OCI-LY7 (cell line): ENCODE measurements around the gene ADCY1. TPM values are rescaled to one million over a fixed set of nuclear protein-coding genes. Genes with fewer than 3 reads are reported as not detected.

Source experiments
- BruUV-seq: library from RNA; stranded (reverse); fragments of 400-500 nt; replicated peaks from 2 replicates; lab custom pipeline; 2021; lab: Mats Ljungman, UMichigan
- CTCF ChIA-PET: fragments of 300-600 bp; sonication (Branson Sonifier 250); formaldehyde crosslinking; loops from one replicate; lab custom pipeline; 2022; ENCODE audit warnings: antibody characterized with exemption; ENCODE audit not compliant: unreplicated experiment; lab: Charles Lee
- POLR2A ChIA-PET: fragments of 300-600 bp; sonication (Branson Sonifier 250); formaldehyde crosslinking; loops from one replicate; lab custom pipeline; 2022; ENCODE audit warnings: antibody characterized with exemption; lab: Charles Lee
- DNase-seq: peaks from one replicate; pipeline ENCODE4 v3.0.0-alpha.2; 2015; ENCODE audit warnings: low spot score
- H2AFZ ChIP-seq: fragments of 200-600 bp; sonication (generic), shearing (Covaris generic); 2 replicates; pipeline ENCODE4 v1.6.1; 2014; ENCODE audit warnings: mild to moderate bottlenecking, antibody characterized with exemption, low read length, moderate library complexity
- H3K27ac ChIP-seq: fragments of 200-600 bp; sonication (generic); 2 replicates; pipeline ENCODE4 v1.5.1; 2014; ENCODE audit warnings: mixed run types, low read depth, mild to moderate bottlenecking, moderate library complexity, low read length, inconsistent platforms; ENCODE audit not compliant: poor library complexity, severe bottlenecking
- H3K36me3 ChIP-seq: fragments of 200-600 bp; sonication (generic); 2 replicates; pipeline ENCODE4 v1.6.1; 2014; ENCODE audit warnings: mild to moderate bottlenecking, antibody characterized with exemption, low read length, moderate library complexity, mixed read lengths; ENCODE audit not compliant: insufficient read depth
- H3K4me1 ChIP-seq: fragments of 200-600 bp; sonication (generic); 2 replicates; pipeline ENCODE4 v1.5.1; 2014; ENCODE audit warnings: mild to moderate bottlenecking, low read length; ENCODE audit not compliant: insufficient read depth, poor library complexity, severe bottlenecking
- H3K4me2 ChIP-seq: fragments of 200-600 bp; sonication (generic); 2 replicates; pipeline ENCODE4 v1.6.1; 2014; ENCODE audit warnings: mild to moderate bottlenecking, low read length
- H3K4me3 ChIP-seq: fragments of 200-600 bp; sonication (generic); 2 replicates; pipeline ENCODE4 v1.5.1; 2014; ENCODE audit warnings: mild to moderate bottlenecking, low read depth, low read length; ENCODE audit not compliant: poor library complexity, severe bottlenecking
- H3K79me2 ChIP-seq: fragments of 200-600 bp; sonication (generic); 2 replicates; pipeline ENCODE4 v1.6.1; 2016; ENCODE audit warnings: low read depth, mild to moderate bottlenecking, low read length, moderate library complexity, mixed read lengths; ENCODE audit not compliant: insufficient read depth
- H3K9me2 ChIP-seq: fragments of 200-600 bp; sonication (generic); 2 replicates; pipeline ENCODE4 v1.6.1; 2016; ENCODE audit warnings: mild to moderate bottlenecking, low read length, mixed read lengths; ENCODE audit not compliant: insufficient read depth
- H3K9me3 ChIP-seq: fragments of 200-600 bp; sonication (generic); 2 replicates; pipeline ENCODE4 v1.6.1; 2014; ENCODE audit warnings: mild to moderate bottlenecking, mixed run types, low read length, mixed read lengths
- H4K20me1 ChIP-seq: fragments of 200-600 bp; sonication (generic); 2 replicates; pipeline ENCODE4 v1.6.1; 2014; ENCODE audit warnings: mild to moderate bottlenecking, antibody characterized with exemption, low read length, moderate library complexity, mixed read lengths; ENCODE audit not compliant: insufficient read depth
- CTCF ChIP-seq: fragments of 200-600 bp; sonication (generic); conservative IDR thresholded peaks from 2 replicates; pipeline ENCODE4 v1.5.1; 2014; ENCODE audit warnings: mild to moderate bottlenecking, antibody characterized with exemption, low read length, moderate library complexity, mixed read lengths
- EZH2phosphoT487 ChIP-seq: fragments of 200-600 bp; sonication (generic); IDR thresholded peaks from 2 replicates; pipeline ENCODE4 v1.6.1; 2018; ENCODE audit warnings: low read depth, borderline replicate concordance, mild to moderate bottlenecking, mixed run types, antibody characterized with exemption, low read length, moderate library complexity, mixed read lengths
- intact Hi-C: fragments of 100-400 bp; cut with micrococcal nuclease; formaldehyde crosslinking; loops from one replicate; pipeline ENCODE4 v1.10.0; 2022; ENCODE audit not compliant: unreplicated experiment
- total RNA-seq, 2 experiments: library from RNA; depleted of rRNA in 1 of 2; stranded (reverse); fragments of >200 nt in 1 of 2; shearing (Covaris generic) in 1 of 2; gene quantifications; 2 replicates each; pipeline ENCODE4 v1.2.3, GENCODE V29; 2014 to 2022

The ADCY1 gene
- total RNA-seq, 2 experiments from 2014 or later: 0.13 TPM; not detected in 1

- no peak overlapping the region for H3K4me3 ChIP-seq
- intact Hi-C loops: no loop called here
- CTCF ChIA-PET: no interaction called here
- no peaks in the 10 kb centered on the region for H3K9me3 ChIP-seq
- no TSS peak for BruUV-seq
- no peak for DNase-seq
- no peak overlapping the region for H2AFZ ChIP-seq
- POLR2A ChIA-PET: interaction anchor here (0.6 kb wide), 1 partner anchor 16 kb away, joined by 4 read pairs; no protein-coding TSS in a partner anchor
- no peaks in the 10 kb centered on the region for H4K20me1 ChIP-seq
- H3K9me2 ChIP-seq: no peaks in the 10 kb centered on the region
- no peak overlapping the region for H3K27ac ChIP-seq
- H3K36me3 ChIP-seq: no peaks in the 10 kb centered on the region
- TF ChIP-seq EZH2phosphoT487 (no peak), CTCF (no peak)
- H3K4me2 ChIP-seq: no peak overlapping the region
- H3K79me2 ChIP-seq: no peaks in the 10 kb centered on the region
- H3K4me1 ChIP-seq: no peaks in the 10 kb centered on the region
Observed at GRCh38 chr7:45646996-45647825, 73.0 kb downstream of the ADCY1 start.

- no peaks in the 10 kb centered on the region for H3K79me2 ChIP-seq
- CTCF ChIA-PET: no interaction called here
- H3K9me2 ChIP-seq: no peaks in the 10 kb centered on the region
- DNase-seq: no peak
- no peak overlapping the region for H3K4me3 ChIP-seq
- no peak overlapping the region for H2AFZ ChIP-seq
- no peak overlapping the region for H3K4me2 ChIP-seq
- POLR2A ChIA-PET: interaction anchor here (0.6 kb wide), 1 partner anchor 120 kb away, joined by 3 read pairs; no protein-coding TSS in a partner anchor
- no peaks in the 10 kb centered on the region for H3K9me3 ChIP-seq
- H4K20me1 ChIP-seq: no peaks in the 10 kb centered on the region
- no peaks in the 10 kb centered on the region for H3K4me1 ChIP-seq
- TF ChIP-seq CTCF (no peak), EZH2phosphoT487 (no peak)
- H3K36me3 ChIP-seq: no peaks in the 10 kb centered on the region
- no TSS peak for BruUV-seq
- intact Hi-C loops: no loop called here
- H3K27ac ChIP-seq: no peak overlapping the region
Observed at GRCh38 chr7:45647967-45648670, 74.0 kb downstream of the ADCY1 start.
